Activated T-cell treated with anti-CD3 and anti-CD28 coated beads, Interleukin-2, amount 50 U/mL, for 72 hours (primary cell): Measurements from ENCODE around the gene TMEM255B. TPM values are rescaled to one million over a fixed set of nuclear protein-coding genes. Genes with fewer than 3 reads are reported as not detected.

Experiments used
- ATAC-seq, 2 donors: fragments of 150-1000 bp; cut with Tn5 transposase; replicated peaks in 1 of 2; 2 replicates each; pipeline ENCODE4 v1.10.0; 2021; ENCODE audit warnings: moderate library complexity in 2 of 2, mild to moderate bottlenecking in 1 of 2
- DNase-seq, 2 donors: peaks; one replicate each; pipeline ENCODE4 v3.0.0; 2021 to 2022; ENCODE audit warnings: mixed read lengths in 1 of 2
- H3K27ac Mint-ChIP-seq: one replicate; pipeline ENCODE4 v1.8.0; 2022; ENCODE audit warnings: mild to moderate bottlenecking, moderate library complexity, mixed read lengths
- H3K27me3 Mint-ChIP-seq: one replicate; pipeline ENCODE4 v1.8.0; 2022; ENCODE audit warnings: low read depth, mixed read lengths
- H3K36me3 Mint-ChIP-seq, 2 donors: one replicate each; pipeline ENCODE4 v1.8.0; 2022; ENCODE audit warnings: mixed read lengths in 2 of 2, mild to moderate bottlenecking in 1 of 2; ENCODE audit not compliant: insufficient read depth in 2 of 2
- H3K4me1 Mint-ChIP-seq: one replicate; pipeline ENCODE4 v1.8.0; 2022; ENCODE audit warnings: low read depth, mixed read lengths
- H3K4me3 Mint-ChIP-seq, 2 donors: one replicate each; pipeline ENCODE4 v1.8.0; 2022; ENCODE audit warnings: mild to moderate bottlenecking in 2 of 2, mixed read lengths in 2 of 2, moderate library complexity in 2 of 2
- H3K9me3 Mint-ChIP-seq, 2 donors: one replicate each; pipeline ENCODE4 v1.8.0; 2022; ENCODE audit warnings: mixed read lengths in 2 of 2
- total RNA-seq, 2 donors: library from RNA; stranded (reverse); gene quantifications; one replicate each; pipeline ENCODE4 v1.2.3, GENCODE V29; 2022

The TMEM255B gene
- total RNA-seq, 2 donors from 2014 or later: 1.2 TPM

DNA sequence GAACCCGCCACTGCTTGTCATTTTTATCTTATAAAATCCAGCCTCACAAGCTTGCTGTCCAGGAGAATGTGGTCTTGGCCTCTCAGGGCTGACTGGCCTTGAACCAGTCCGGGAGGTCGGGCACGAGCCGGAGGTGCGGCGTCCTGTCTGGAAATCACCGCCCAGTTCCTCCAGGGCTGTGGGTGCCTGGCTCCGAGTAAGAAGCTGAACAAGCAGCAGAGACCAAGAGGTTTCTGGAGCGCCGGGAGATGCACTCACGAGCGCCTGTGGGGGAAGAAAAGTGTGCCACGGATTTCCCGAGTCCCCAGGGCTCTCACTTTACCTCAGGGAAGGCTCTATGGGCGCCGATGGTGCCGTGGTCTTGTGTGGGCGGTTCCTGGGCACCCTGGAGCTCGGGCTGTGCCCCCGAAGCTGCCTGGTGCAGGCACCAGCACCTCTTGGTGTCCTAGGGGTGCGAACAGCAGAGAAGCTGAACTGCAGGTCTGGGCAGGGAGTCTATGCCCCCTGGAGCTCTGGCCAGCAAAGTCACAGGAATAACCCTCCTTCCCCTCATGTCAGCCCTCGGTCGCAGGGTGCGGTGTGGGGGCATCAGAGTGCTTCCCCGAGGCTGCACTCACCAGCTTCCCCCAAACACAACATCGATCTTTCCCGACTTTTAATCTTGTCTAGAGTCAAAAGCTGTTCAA, 54.9 kb downstream of the TMEM255B start:
- peaks cover 23% of the 10 kb centered on the region for H3K4me1 Mint-ChIP-seq
- ATAC-seq (no peak), DNase-seq (no peak)
- no peaks in the 10 kb centered on the region for H3K27me3 Mint-ChIP-seq
- peaks cover 0 to 2% of the 10 kb centered on the region in 2 donors for H3K9me3 Mint-ChIP-seq
- H3K27ac Mint-ChIP-seq: no peak overlapping the region
- H3K4me3 Mint-ChIP-seq: no peak overlapping the region
- peaks cover 2 to 5% of the 10 kb centered on the region in 2 donors for H3K36me3 Mint-ChIP-seq

- H3K36me3 Mint-ChIP-seq: peaks cover 2 to 4% of the 10 kb centered on the region in 2 donors
- ATAC-seq: no peak
- no peaks in the 10 kb centered on the region for H3K27me3 Mint-ChIP-seq
- peaks cover 0 to 2% of the 10 kb centered on the region in 2 donors for H3K9me3 Mint-ChIP-seq
- H3K4me1 Mint-ChIP-seq: peaks cover 23% of the 10 kb centered on the region
- DNase-seq: no peak
- H3K4me3 Mint-ChIP-seq: no peak overlapping the region
- H3K27ac Mint-ChIP-seq: no peak overlapping the region
Observed at GRCh38 chr13:113814435-113814821, 55.4 kb downstream of the TMEM255B start.

- ATAC-seq (peak; percentile 41 to 48), DNase-seq (peak; percentile 43 to 53)
- Mint-ChIP-seq H3K4me1 (peaks cover 23% of the 10 kb centered on the region), H3K4me3 (peak overlapping the region; percentile 94 to 95), H3K27ac (peak overlapping the region; percentile 73), H3K27me3 (no peaks in the 10 kb centered on the region), H3K36me3 (peaks cover 2 to 3% of the 10 kb centered on the region in 2 donors), H3K9me3 (peaks cover 0 to 2% of the 10 kb centered on the region in 2 donors)
Observed at GRCh38 chr13:113815151-113816058, 56.4 kb downstream of the TMEM255B start.

DNA sequence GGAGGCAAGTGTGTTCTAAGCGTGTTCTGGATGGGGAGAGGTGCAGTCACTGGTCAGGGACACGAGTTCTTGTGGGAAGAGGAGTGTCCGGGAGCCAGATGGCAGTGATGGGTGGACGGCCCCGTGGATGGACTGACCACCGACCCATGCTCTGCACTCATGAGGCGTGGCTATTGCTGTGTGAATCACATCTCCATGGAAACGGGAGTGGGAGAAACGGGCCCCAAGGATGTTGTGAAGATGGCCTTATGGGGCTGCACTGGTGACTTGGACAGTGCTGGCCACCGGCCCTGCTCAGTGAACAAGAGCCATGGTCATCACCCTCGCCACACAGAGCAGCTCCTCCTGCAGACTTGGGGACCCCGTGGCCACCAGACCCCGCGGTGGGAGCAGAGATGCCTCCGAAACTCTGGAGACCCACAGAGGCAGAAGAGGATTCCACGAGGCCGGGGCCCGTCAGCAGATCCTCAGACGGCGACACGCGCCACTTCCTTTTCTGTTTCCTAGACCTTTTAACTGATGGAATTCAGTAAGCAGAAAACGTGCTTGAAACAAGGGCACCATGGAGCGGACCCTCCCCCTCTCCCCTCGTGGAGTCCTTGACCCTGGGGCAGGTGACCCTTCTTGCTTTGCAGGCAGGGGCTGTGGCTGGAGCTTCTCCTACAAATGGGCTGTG, 57.4 kb downstream of the TMEM255B start:
- H3K4me3 Mint-ChIP-seq: peak overlapping the region; percentile 94 to 95
- DNase-seq: no peak
- peaks cover 2 to 3% of the 10 kb centered on the region in 2 donors for H3K36me3 Mint-ChIP-seq
- no peaks in the 10 kb centered on the region for H3K27me3 Mint-ChIP-seq
- peaks cover 23% of the 10 kb centered on the region for H3K4me1 Mint-ChIP-seq
- peaks cover 0 to 2% of the 10 kb centered on the region in 2 donors for H3K9me3 Mint-ChIP-seq
- peak; percentile 8 to 10 for ATAC-seq
- no peak overlapping the region for H3K27ac Mint-ChIP-seq

DNA sequence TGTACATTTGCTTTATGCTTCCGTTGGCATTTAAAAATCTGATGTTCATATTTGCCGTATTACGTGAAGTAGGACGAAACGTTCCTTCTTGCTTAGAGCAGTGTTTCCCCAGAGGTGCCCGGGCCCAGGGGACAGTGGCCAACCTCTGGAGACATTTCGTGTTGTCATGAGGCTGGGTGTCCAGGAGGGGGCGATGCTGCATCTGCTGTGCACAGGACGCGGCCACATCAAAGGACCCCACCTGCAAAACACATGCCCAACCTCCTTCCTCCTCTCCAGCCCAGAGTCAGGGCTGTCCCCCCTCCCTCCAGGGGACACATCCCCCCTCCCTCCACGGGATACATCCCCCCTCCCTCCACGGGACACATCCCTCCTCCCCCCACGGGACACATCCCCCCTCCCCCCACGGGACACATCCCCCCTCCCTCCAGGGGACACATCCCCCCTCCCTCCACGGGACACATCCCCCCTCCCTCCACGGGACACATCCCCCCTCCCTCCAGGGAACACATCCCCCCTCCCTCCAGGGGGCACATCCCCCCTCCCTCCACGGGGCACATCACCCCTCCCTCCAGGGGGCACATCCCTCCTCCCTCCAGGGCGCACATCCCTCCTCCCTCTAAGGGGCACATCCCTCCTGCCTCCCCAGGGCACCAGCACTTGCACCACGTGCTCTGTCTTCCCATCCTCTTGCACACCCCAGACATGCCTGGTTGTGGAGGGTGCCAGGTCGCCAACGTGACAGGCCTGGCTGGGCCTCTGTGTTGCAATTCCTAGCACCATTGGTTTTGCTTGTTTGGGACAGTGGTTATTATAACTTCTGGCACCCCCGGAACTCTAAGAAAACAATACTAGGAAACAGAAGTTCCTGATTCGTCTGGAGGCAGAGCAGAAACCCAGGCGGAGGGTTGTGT, 58.2 kb downstream of the TMEM255B start:
- DNase-seq (peak; percentile 87 to 90), ATAC-seq (peak; percentile 84 to 86)
- H3K27ac Mint-ChIP-seq: peak overlapping the region; percentile 24
- H3K27me3 Mint-ChIP-seq: no peaks in the 10 kb centered on the region
- peaks cover 23% of the 10 kb centered on the region for H3K4me1 Mint-ChIP-seq
- H3K9me3 Mint-ChIP-seq: peaks cover 0 to 2% of the 10 kb centered on the region in 2 donors
- H3K4me3 Mint-ChIP-seq: peak overlapping the region; percentile 94 to 95
- peaks cover 2 to 3% of the 10 kb centered on the region in 2 donors for H3K36me3 Mint-ChIP-seq

- H3K4me3 Mint-ChIP-seq: no peak overlapping the region
- peaks cover 0 to 2% of the 10 kb centered on the region in 2 donors for H3K9me3 Mint-ChIP-seq
- H3K4me1 Mint-ChIP-seq: peaks cover 23% of the 10 kb centered on the region
- ATAC-seq (no peak), DNase-seq (no peak)
- H3K36me3 Mint-ChIP-seq: peaks cover 2 to 3% of the 10 kb centered on the region in 2 donors
- H3K27ac Mint-ChIP-seq: no peak overlapping the region
- H3K27me3 Mint-ChIP-seq: no peaks in the 10 kb centered on the region
Observed at GRCh38 chr13:113817860-113818691, 59.0 kb downstream of the TMEM255B start.

- H3K4me1 Mint-ChIP-seq: peaks cover 23% of the 10 kb centered on the region
- H3K9me3 Mint-ChIP-seq: peaks cover 0 to 2% of the 10 kb centered on the region in 2 donors
- no peak overlapping the region for H3K4me3 Mint-ChIP-seq
- no peak overlapping the region for H3K27ac Mint-ChIP-seq
- H3K36me3 Mint-ChIP-seq: peaks cover 2 to 3% of the 10 kb centered on the region in 2 donors
- ATAC-seq: no peak
- no peaks in the 10 kb centered on the region for H3K27me3 Mint-ChIP-seq
- no peak for DNase-seq
Observed at GRCh38 chr13:113818700-113819295, 59.8 kb downstream of the TMEM255B start.

DNA sequence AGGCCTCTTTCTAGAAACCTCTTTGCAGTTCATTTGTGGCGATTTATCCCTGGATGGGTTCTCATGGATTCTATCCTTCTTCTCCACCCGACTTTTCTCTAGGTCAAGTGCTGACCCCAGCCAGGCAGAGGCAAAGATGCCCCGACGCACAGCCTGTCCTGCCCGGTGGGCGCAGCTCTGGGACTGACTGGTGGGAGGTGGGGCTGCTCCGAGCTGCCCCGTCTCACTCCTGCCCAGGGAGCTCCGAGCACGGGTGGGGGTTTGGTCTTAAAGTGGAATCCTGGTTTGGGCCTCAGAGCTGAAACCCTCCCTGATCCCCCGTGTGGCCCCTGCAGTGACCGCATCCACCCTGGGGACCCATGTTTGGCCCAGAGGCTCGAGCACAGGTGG, 60.3 kb downstream of the TMEM255B start:
- ATAC-seq (no peak), DNase-seq (no peak)
- Mint-ChIP-seq H3K27ac (no peak overlapping the region), H3K27me3 (no peaks in the 10 kb centered on the region), H3K4me3 (no peak overlapping the region), H3K9me3 (peaks cover 0 to 2% of the 10 kb centered on the region in 2 donors), H3K4me1 (peaks cover 23% of the 10 kb centered on the region), H3K36me3 (peaks cover 2 to 3% of the 10 kb centered on the region in 2 donors)

GRCh38 chr13:113819731-113820715, 61.0 kb downstream of the TMEM255B start:
- ATAC-seq: no peak
- Mint-ChIP-seq H3K27ac (no peak overlapping the region), H3K36me3 (peaks cover 2 to 3% of the 10 kb centered on the region in 2 donors), H3K27me3 (no peaks in the 10 kb centered on the region), H3K4me3 (no peak overlapping the region), H3K4me1 (peaks cover 23% of the 10 kb centered on the region), H3K9me3 (peaks cover 0 to under 1% of the 10 kb centered on the region in 2 donors)
- no peak for DNase-seq

DNA sequence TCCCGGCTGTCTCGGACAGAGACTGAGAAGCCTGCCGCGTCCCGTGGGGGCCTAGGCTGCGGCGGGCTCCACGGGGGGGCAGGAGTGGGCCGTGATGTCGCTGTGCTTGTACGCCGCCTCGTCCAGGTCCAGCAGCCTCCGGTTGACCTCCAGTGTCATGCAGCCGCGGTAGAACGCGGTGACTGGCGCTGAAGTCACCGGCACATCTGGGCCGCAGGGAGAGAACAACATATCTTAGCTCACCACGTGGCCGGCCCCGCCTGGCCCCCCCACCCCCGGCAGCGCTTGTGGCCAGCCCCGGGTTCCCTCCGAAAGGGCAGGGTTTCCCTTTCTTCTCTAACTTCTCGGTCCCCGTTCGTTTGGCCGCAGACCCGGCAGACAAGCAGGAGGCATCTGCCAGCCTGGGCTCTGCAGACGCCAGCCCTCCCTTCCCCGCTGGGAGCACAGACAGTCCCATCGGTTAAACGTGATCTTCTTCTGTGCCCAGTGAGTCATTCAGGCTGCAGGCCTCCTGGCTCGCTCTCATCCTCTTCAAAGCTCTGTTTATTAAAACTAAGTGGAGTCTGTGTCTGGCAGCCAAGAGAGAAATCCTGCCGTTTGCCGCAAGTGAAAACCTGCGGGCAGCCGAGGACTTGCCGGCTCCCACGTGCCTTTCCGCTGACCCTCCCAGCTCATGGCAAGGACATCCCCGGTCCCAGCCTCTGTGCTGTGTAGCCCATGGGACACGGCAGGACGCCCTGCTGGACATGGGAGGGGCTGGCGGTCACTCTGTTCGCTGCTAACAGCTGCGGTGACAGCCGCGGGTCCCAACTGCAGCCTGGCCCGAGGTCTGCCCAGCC, 62.0 kb downstream of the TMEM255B start:
- no peak for DNase-seq
- Mint-ChIP-seq H3K36me3 (no peaks in the 10 kb centered on the region), H3K27ac (no peak overlapping the region), H3K9me3 (no peaks in the 10 kb centered on the region), H3K27me3 (no peaks in the 10 kb centered on the region), H3K4me1 (peaks cover 16% of the 10 kb centered on the region), H3K4me3 (no peak overlapping the region)
- ATAC-seq: no peak
